Right renal cortex interstitium (tissue), 3 donors: Measurements from ENCODE around the gene SP140L. TPM values are rescaled to one million over a fixed set of nuclear protein-coding genes. Genes with fewer than 3 reads are reported as not detected.
"Not testable (repeated sequence)": the region's sequence is repeated elsewhere in the genome, so short reads cannot be mapped to it uniquely, and the experiment has no call there.

ENCODE experiments used
- DNase-seq, 3 donors: peaks; one replicate each; pipeline ENCODE4 v3.0.0-alpha.2; 2013; ENCODE audit warnings: low read depth in 3 of 3, low spot score in 2 of 3
- polyA plus RNA-seq, 3 donors: library from polyadenylated mRNA; unstranded; fragments of 120-200 nt; gene quantifications; one replicate each; pipeline ENCODE4 v1.2.1, GENCODE V29; 2013; ENCODE audit not compliant: insufficient read length in 3 of 3

Gene SP140L
- polyA plus RNA-seq, 3 donors, result 8.1 to 10.4 (median 8.5) TPM

- no peak for DNase-seq
These were observed 4.2 kb upstream of the SP140L start for GRCh38 chr2:230322561-230323384.

- DNase-seq, result no peak
These were observed 3.4 kb upstream of the SP140L start for GRCh38 chr2:230323385-230324106.

- DNase-seq, result no peak
These were observed 2.5 kb upstream of the SP140L start for GRCh38 chr2:230324503-230324902.

- no peak for DNase-seq
These were observed 1.4 kb upstream of the SP140L start for GRCh38 chr2:230325316-230326243.

- DNase-seq, result no peak
These were observed 593 bp downstream of the SP140L start for GRCh38 chr2:230327418-230328154.

DNA sequence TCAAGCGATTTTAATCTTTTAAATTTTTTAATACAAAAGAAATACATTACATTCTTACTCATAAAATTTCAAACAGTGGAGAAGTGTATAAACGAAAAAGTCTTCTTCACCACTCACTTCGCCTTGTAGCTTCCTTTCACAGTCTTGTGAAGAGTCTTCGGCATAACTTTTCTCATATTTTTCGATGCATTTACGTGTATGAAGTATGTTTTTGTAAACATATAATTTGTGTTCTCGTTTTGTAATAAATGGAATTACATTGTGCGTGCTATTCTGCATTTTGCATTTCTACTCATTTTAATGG is 1.1 kb downstream of the SP140L start:
- DNase-seq, result no peak

DNA sequence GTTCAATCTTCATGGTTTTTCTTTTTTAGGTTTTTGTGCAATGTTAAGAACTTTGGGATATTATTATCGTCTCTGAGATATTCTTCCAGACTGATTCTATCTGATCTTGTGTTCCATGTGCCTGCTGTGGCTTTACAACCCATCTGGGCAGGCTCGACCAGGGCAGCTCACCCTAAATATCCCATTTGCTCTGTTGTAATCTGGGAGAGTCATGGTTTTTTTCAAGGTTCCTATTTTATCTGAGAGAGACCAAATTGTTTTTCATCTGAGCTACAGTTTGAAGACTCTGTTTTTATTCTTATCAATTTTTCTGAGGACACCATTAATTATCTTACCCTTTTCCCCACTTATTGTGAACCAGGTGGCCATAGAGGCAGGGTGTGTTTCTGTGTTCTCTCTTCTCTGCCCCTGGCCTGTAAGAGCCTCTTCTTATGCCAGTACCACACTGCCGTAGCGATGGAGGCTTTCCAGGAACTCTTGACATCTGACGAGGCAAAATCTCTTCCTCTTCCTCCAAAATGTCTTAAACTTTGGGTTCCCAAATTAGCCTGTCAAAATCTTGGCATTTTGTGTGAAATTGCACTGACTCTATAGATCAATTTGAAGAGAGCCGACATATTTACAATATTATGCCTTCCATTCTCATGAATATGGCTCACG is 3.1 kb downstream of the SP140L start:
- no peak for DNase-seq

- DNase-seq, result no peak
These were observed 3.7 kb downstream of the SP140L start for GRCh38 chr2:230330725-230331124.

DNA sequence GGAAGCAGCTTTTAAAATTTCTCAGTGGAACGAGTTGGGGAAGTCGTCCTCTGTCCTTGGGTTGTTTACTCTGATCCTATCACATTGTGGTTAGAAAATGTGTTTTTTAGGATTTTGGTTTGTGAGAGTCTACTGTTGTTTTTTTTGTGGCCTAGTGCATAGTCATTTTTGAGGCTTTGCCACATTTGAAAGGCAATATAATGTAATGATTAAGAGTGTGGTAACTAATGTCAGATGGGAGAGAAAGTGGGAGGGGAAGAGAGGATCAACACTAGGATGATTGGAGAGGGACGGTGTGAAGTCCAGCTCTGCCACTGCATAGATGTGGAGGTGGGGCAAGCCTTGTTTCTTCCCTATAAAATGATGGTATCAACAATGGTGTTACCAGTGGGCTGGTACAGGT is 8.5 kb downstream of the SP140L start:
- DNase-seq, result no peak

DNA sequence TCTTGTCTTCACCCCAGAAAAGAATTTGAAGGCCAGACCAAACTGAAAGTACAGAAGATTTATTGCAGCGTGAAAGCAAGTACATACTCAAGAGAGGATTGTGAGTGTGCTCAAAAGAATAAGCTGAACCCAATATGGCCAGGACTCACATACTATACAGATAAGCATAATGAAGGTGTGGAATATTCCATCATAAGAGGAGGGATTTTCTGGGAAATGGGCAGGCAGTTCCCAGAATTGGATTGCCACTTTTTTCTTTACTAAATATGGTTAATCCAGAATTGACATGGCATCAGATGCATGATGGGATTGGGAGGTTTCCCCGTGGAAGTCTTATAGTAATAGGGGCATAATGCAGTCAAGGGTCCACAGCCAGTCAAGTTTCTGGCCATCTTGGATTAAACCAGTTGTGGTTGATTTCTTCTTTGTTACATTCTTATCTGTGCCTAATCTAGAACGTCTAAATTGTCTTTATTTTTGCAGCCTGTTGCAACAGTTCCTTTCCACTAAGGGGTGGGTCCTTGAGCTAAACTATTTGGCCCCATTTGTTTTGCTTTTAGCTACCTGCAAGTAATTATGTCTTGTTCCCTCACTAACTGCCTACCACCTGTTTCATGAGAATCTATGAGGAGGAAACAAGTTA is 9.0 kb downstream of the SP140L start:
- no peak for DNase-seq

- DNase-seq, result not testable (repeated sequence)
These were observed 15.0 kb downstream of the SP140L start for GRCh38 chr2:230341936-230342528.

- not testable (repeated sequence) for DNase-seq
These were observed 16.1 kb downstream of the SP140L start for GRCh38 chr2:230343041-230343624.

GRCh38 chr2:230343747-230344146 is 16.8 kb downstream of the SP140L start:
- DNase-seq, result no peak

- DNase-seq, result no peak
These were observed 19.5 kb downstream of the SP140L start for GRCh38 chr2:230346465-230346864.

- no peak for DNase-seq
These were observed 20.0 kb downstream of the SP140L start for GRCh38 chr2:230346921-230347533.

GRCh38 chr2:230347659-230348305 is 20.8 kb downstream of the SP140L start:
- DNase-seq, result no peak

DNA sequence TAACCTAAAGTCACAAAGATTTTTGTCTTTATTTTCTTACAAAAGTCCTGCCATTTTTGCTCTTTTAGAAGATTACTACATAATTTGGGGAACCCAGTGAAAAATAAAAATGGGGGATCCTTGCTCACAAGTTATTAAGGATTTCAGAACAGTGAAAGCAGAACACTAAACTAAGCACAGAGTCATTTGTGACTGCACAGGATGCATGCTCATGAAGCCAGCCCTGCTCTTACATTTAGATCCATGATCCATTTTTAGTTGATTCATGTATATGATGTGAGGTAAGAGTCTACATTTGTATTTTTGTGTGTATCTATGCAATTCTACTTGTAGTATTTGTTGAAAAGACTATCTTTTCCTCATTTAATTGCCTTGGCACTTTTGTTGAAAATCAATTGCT is 21.8 kb downstream of the SP140L start:
- DNase-seq, result no peak

- no peak for DNase-seq
These were observed 29.1 kb downstream of the SP140L start for GRCh38 chr2:230356084-230356483.
